C4-2B (cell line): Measurements from ENCODE around the gene NUP188.
"Not testable (repeated sequence)": the region's sequence is repeated elsewhere in the genome, so short reads cannot be mapped to it uniquely, and the experiment has no call there.

Experiments
- H3K27ac ChIP-seq: fragments of 450-650 bp; 2 replicates; pipeline ENCODE4 v1.5.1; 2017
- ZFX ChIP-seq: fragments of 450-650 bp; IDR thresholded peaks from 2 replicates; pipeline ENCODE4 v1.6.1; 2017
- TF ChIP-seq, protein P1 (sequence below): fragments of 450-650 bp; conservative IDR thresholded peaks from 2 replicates; pipeline ENCODE4 v1.5.1; 2017; ENCODE audit warnings: mild to moderate bottlenecking

NUP188 gene

DNA sequence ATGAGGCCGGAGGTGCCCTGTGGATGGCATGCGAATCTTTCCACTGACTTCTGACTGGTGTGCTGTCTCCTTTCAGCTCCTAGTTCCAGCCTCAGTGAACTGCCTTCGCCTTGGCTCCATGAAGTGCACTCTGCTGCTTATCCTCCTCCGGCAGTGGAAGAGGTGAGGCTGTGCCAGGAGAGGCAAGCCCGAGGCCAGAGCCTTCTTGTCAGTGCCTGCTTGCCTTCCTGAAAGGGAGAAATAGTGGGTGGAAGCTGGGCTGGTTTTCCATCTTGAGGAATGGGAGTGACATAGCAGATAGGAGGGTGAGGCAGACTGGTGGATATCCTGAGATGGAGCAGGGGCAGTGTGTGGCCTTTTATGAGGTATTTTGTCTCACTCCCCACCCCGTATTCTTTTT is 51.0 kb downstream of the NUP188 start:
- H3K27ac ChIP-seq: no peak overlapping the region
- TF ChIP-seq, protein P1, sequence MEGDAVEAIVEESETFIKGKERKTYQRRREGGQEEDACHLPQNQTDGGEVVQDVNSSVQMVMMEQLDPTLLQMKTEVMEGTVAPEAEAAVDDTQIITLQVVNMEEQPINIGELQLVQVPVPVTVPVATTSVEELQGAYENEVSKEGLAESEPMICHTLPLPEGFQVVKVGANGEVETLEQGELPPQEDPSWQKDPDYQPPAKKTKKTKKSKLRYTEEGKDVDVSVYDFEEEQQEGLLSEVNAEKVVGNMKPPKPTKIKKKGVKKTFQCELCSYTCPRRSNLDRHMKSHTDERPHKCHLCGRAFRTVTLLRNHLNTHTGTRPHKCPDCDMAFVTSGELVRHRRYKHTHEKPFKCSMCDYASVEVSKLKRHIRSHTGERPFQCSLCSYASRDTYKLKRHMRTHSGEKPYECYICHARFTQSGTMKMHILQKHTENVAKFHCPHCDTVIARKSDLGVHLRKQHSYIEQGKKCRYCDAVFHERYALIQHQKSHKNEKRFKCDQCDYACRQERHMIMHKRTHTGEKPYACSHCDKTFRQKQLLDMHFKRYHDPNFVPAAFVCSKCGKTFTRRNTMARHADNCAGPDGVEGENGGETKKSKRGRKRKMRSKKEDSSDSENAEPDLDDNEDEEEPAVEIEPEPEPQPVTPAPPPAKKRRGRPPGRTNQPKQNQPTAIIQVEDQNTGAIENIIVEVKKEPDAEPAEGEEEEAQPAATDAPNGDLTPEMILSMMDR: no peak
- no peak for TF ChIP-seq ZFX

DNA sequence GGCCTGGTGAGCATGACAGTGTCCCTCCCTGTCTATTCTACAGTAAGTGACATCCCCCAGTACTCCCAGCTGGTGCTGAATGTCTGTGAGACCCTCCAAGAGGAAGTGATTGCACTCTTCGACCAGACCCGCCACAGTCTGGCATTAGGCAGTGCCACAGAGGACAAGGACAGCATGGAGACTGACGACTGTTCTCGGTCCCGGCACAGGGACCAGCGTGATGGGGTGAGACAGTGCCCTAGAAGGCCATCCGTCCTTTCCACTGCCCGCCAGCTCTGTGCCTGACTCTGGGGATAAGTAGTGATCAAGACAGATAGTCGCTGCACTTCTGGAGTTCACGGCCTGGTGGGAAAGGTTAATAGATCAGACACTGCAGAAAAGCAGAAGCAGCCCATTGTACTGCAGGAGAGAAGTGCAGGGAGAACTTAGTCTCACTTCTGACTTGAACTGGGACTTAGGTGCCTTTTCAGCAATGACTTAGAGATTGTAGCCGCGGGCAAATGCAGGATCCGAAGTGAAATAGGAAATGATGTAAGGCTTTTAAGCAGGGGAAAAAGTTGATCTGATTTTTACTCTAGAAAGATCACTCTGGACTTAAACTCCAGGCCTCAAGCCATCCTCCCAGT is 52.2 kb downstream of the NUP188 start:
- no peak for TF ChIP-seq ZFX
- TF ChIP-seq, protein P1: no peak
- no peak overlapping the region for H3K27ac ChIP-seq

GRCh38 chr9:129001504-129002325 is 54.2 kb downstream of the NUP188 start:
- TF ChIP-seq, protein P1: no peak
- TF ChIP-seq ZFX: no peak
- no peak overlapping the region for H3K27ac ChIP-seq

DNA sequence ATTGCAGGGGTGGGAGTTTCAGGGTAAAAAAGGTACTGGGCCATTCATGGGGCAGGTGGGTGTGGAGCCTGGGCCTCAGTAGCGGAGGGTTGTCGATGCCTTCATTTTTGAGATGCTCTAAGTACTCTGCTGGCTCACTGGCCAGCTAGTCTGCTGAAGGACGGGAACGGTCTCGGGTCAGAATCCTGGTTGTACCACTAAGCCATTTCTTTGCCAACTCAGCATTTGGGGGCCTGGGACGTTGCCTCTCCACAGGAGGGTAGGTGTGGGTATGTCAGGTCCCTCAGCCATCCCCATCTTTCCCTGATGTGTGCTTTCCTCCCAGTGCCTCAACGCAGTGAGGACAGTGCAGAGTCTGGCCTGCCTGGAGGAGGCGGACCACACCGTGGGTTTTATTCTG is 55.5 kb downstream of the NUP188 start:
- TF ChIP-seq ZFX: no peak
- TF ChIP-seq, protein P1: no peak
- H3K27ac ChIP-seq: no peak overlapping the region

- H3K27ac ChIP-seq: not testable (repeated sequence)
These were observed 56.7 kb downstream of the NUP188 start for GRCh38 chr9:129004173-129004572.

GRCh38 chr9:129005336-129005997 is 58.0 kb downstream of the NUP188 start:
- TF ChIP-seq, protein P1: no peak
- no peak for TF ChIP-seq ZFX
- H3K27ac ChIP-seq: no peak overlapping the region

DNA sequence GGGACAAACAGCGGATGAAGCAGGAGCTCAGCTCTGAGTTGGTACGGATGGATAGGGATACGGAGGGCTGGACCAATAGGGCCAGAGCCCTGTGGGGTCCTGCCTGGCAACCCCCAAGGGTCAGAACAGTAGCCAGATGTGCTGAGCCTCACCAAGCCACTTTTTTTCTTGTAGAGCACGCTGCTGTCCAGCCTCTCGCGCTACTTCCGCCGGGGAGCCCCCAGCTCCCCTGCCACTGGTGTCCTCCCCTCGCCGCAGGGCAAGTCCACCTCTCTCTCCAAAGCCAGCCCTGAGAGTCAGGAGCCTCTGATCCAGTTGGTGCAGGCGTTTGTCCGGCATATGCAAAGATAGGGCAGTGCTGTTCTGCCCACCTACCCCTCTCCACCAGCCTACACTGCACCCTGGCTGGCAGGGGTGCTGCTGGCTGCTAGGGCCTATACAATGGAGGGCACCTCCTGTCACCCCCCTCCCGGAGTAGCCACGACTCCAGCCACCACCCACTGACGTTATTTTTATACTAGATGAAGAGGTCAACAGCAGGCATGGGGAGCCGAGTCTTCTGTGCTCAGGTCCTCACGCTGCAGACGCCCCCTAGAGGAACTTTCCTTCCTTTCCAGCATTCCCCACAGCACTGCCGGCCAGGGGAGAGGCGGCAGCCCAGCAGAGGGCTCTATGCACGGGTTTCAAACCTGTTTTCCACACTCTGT is 59.0 kb downstream of the NUP188 start:
- no peak for TF ChIP-seq ZFX
- TF ChIP-seq, protein P1: peak; percentile 95
- no peak overlapping the region for H3K27ac ChIP-seq
